HuH-7 (cell line): ENCODE data around the gene FMOD.

Source experiments
- DNase-seq: peaks from one replicate; pipeline ENCODE4 v3.0.0; 2011; ENCODE audit warnings: low spot score

Gene FMOD

GRCh38 chr1:203361945-203362719 lies 11.2 kb upstream of the FMOD start:
- no peak for DNase-seq

DNA sequence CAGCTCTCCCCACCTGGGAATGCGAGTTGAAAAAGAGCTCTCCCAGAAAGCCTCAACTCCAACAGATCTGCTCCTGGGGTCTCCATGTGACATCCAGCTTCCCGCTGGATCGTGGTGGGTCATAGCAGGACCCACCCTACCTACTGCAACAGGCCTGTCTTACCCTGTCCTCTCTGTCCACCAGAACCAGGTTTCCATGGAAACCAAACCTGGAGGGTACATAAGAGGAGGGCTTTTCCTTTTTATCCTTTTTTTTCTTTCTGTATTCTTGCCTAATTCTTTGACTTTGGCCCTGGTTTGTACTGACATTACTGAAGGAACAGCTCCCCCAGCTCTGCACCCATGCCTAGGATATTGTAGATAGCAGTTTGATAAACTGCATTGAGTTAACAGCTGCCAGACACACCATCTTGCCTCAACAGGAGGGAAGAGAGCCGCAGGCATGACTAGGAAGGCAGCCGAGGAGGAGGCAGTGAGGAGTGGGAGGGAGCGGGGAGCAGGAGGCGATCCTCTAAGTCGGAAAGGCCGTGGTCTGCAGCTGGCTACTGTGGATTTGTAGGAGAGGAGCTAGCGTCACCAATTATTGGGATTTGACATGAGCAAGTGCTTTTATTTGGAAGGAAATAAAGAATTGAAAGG lies 9.7 kb upstream of the FMOD start:
- no peak for DNase-seq

- no peak for DNase-seq
Observed at GRCh38 chr1:203359010-203359571, 8.2 kb upstream of the FMOD start.

GRCh38 chr1:203354246-203354645 lies 3.3 kb upstream of the FMOD start:
- DNase-seq, result no peak

DNA sequence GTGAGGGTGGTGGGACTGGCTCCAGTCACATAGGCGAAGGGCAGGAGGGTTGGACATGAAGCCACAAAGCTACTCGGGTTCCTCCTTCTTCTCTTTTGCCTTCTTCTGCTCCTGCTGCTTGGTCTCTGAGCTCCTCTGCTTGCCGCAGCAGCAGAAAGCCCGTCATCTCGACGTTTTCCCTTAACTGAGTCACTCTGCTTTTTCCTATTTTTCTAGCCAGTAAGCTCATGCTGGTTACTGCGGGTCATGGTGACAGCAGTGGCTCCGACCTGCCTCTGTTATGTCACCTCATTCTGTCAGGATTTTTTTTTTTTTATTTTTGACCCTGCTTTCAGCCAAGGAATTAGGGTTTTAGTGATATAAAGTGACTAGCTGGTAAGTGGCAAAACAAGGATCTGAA lies 2.6 kb upstream of the FMOD start:
- DNase-seq, result no peak

DNA sequence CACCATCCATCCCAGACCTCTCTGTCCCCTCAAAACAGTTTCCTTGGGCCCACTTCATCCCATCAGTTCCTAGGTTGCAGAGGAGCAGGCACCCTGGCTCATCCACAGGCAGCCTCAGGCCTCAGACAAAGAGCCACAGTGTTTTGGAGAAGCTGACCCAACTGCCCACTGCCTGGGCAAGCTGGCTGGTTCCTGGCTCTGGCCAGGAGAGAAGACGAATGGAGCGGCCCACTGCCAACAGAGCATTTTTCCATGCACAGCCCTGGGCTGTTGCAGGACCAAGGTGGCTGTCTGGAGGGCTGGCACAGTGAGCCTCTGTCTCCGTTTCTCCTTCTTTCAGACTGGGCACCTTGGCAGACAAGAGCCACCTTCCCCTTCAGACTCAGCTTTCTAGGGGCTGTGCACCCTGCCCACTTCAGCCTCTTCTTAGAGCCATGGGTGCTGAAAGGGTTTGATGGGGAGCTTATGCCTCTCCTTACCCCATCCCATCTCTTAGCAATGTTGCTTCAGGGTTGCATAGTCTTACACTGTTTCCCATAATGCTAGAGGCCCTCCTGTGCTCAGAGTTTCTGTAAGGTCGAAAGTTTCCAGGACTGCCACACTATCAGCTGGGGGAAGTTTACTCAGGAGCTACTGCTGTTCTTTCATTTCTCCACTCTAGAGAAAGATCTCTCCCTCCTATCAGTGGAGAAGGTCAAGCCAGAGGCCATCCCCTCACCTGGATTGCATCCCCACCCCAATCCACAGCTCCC lies 973 bp downstream of the FMOD start:
- DNase-seq, result no peak

GRCh38 chr1:203349166-203349565 lies 1.8 kb downstream of the FMOD start:
- DNase-seq, result no peak

DNA sequence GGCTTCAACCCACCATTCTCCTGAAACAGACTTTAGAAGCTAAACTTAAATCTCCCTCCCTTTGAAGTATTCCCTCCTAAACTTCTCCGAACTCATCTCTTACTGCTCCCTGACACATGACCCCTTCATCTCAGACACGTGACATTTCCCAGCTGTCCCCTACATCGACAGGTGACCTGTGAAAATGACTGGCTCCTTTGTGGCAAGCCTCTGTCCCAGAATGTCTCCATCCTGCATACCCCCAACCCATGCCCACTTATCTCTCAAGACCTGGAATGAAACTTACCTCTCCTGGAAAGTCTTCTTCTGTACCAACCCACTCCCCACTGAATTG lies 4.2 kb downstream of the FMOD start:
- DNase-seq, result no peak

- DNase-seq, result no peak
Observed at GRCh38 chr1:203346060-203346768, 4.7 kb downstream of the FMOD start.

DNA sequence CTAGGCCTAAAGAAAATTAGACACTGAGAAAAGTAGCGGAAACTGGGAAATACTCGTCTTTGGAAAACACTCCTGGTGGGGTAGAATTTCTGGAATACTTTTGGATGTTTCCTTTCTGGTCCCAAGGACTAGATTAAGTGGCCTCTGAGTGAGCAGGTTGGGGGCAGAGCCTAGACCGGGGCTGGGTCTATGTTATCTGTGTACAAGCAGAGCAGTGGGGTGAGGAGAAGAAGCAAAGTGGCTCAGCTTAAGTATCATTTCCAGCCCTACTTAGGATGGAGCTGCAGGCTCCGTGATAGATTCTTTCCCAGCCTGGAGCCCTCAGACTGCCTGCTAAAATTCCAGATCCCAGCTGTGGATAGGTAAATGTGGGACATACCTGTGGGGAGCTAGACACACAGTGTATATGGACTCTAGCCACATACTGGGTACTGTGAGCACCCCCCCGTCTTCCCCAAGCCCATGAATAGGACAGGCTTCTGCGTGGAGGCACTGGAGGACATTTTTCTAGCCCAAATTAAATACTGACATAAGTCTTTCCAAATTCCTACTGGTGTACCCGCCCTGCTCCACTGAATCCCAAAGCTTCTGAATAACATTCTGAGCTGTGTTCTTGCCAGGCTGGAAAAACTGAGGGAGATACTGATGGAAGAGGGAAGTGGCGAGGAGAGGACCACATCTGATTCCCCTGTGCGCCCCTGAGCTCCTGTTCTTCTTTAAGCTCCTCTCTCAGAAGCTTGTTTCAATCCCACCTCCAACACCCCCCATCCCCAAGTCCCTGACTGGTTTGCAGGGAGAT lies 6.8 kb downstream of the FMOD start:
- DNase-seq, result no peak

- peak; percentile 82 for DNase-seq
Observed at GRCh38 chr1:203342192-203342940, 8.6 kb downstream of the FMOD start.

DNA sequence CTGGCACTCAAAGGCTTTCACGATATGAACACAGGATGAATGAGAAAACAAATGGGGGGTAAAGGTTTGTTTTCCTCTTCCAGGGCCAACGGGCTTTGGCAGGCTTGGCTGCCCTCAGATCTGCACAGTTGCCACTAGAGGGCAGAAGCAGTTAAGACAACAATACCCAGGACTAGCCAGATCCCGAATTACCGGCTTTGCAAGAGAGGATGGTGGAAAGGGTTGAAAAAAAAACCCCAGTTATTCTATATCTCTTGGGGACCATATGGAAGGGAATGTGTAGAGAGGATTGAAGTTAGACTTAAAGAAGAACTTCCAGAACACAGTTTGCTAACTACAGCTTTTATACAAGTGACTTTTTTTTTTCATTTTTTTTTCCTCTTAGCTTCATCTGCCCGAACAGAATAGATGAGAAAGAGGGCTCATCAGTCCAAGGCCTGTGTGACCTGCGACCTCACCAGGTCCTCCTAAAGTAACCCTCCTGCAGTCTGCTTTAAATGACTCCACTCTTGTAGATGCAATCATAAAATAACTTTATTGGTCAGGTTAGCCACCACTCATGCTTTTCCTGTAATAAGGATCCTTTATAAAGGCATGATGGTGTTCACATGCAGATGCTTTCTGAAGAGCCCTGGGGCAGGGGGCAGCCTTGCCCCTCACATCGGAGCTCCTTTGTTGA lies 10.7 kb downstream of the FMOD start:
- DNase-seq, result peak; percentile 92

- DNase-seq, result peak; percentile 85
Observed at GRCh38 chr1:203338335-203339036, 12.4 kb downstream of the FMOD start.

DNA sequence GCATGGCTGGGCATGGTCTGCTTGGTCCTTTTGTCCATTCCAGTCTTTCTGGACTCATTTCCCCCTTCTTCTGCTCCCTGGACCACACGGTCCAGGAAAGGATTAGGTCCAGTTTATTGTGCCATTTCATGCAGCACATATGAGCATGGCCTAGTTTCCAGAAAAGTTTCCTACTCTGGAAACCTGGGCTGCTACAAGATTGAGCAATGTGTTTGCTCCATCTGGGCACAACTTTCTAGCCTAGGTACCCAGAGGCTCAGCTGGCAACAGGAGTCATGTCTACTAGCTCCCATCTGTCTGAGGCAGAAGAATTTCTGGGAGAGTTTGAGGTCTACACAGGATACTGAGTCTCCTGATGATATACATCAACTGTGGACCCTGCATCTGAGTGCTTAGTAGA lies 14.8 kb downstream of the FMOD start:
- no peak for DNase-seq

GRCh38 chr1:203335503-203335902 lies 15.4 kb downstream of the FMOD start:
- DNase-seq, result no peak

GRCh38 chr1:203331224-203331623 lies 19.7 kb downstream of the FMOD start:
- no peak for DNase-seq

DNA sequence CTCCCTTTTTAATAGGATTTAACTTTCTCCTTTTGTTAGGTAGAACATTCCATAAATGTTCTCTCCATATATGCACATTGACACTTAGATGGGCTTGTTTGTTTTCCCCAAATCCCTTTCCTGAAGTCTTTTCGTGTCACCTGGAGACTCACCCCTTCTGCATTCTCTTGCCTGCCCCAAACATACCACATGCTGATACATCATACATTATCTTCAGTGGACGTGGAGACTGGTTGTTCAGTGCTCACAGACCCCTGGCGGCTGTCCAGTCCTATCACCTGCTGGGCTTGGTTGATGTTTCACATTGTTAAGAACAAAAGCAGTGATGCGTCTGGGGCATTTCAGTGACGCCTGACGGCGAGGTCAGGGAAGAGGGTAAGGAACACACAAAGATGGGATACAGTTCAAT lies 22.2 kb downstream of the FMOD start:
- peak; percentile 54 for DNase-seq

DNA sequence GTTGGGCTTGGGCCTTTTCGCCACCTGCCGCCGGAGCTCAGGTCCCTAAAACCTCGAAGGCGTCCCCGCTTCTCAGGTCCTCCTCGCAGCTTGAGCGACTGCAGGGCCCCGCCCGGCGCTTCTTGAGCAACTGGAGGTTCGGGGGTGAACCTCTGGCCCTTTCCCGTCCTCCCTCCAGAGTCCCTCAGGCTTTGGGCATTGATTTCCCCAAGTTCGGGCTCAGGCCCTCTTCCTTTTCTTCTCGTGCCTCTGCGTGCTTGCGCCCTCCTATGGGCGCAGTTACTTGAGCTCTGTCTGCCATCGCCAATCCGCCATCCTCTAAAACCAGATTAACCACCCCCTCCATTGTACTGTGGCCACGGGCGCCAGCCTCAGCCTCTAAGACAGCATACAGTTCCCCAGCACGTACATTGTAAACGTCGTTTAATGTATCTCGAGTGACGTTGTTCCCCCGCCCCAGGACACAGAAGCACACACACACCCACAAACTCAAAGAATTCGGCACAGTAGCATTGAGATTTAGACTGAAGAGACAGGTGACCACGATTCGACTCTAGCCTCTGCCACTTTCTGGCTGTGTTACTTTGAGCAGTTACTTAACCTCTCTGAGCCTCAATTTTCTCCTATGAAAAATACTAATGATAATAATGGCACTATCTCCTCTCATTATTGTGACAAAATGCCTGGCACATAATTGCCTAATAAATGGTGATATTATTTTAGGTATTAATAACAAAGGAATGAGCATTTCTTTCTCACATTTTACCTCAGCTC lies 23.1 kb downstream of the FMOD start:
- peak; percentile 68 for DNase-seq
